IMR-90 (cell line): ENCODE measurements around the gene TMPRSS9. TPM values are rescaled to one million over a fixed set of nuclear protein-coding genes. Genes with fewer than 3 reads are reported as not detected.

ENCODE experiments used
- ATAC-seq: fragments of 200-7000 bp; cut with Tn5 transposase; 2 replicates; pipeline ENCODE4 v1.9.1; 2020; ENCODE audit warnings: low read depth, mild to moderate bottlenecking, moderate library complexity
- BruUV-seq: library from RNA; stranded (reverse); fragments of 400-500 nt; replicated peaks from 2 replicates; lab custom pipeline; 2021; lab: Mats Ljungman, UMichigan
- CTCF ChIA-PET: fragments of 300-600 bp; formaldehyde crosslinking; extraction: SDS; loops from one replicate; lab custom pipeline; 2021; ENCODE audit warnings: antibody characterized with exemption; lab: Yijun Ruan, JAX
- POLR2A ChIA-PET: fragments of 300-600 bp; sonication (Branson Sonifier 250); formaldehyde crosslinking; loops from one replicate; lab custom pipeline; 2022; ENCODE audit warnings: antibody characterized with exemption; ENCODE audit not compliant: unreplicated experiment; lab: Charles Lee
- DNase-seq: peaks from one replicate; pipeline ENCODE4 v3.0.0; 2013
- H2AFZ ChIP-seq: replicated peaks from 2 replicates; pipeline ENCODE3; 2013; ENCODE audit warnings: low read length, mild to moderate bottlenecking; ENCODE audit not compliant: poor library complexity
- H2AK5ac ChIP-seq: 2 replicates; pipeline ENCODE4 v1.6.1; 2013; ENCODE audit warnings: low read depth, low read length, inconsistent platforms
- H2AK9ac ChIP-seq: replicated peaks from 2 replicates; pipeline ENCODE3; 2013; ENCODE audit warnings: mild to moderate bottlenecking, low read depth, low read length, moderate library complexity; ENCODE audit not compliant: poor library complexity
- H2BK120ac ChIP-seq: 2 replicates; pipeline ENCODE4 v1.6.1; 2013; ENCODE audit warnings: low read depth, low read length, inconsistent platforms
- H2BK15ac ChIP-seq: 3 replicates; pipeline ENCODE4 v1.6.1; 2013; ENCODE audit warnings: low read depth, low read length, inconsistent platforms
- H2BK20ac ChIP-seq: 2 replicates; pipeline ENCODE4 v1.6.1; 2013; ENCODE audit warnings: low read depth, mild to moderate bottlenecking, inconsistent platforms, low read length, moderate library complexity
- H2BK5ac ChIP-seq: 2 replicates; pipeline ENCODE4 v1.6.1; 2013; ENCODE audit warnings: mild to moderate bottlenecking, low read depth, low read length, inconsistent platforms; ENCODE audit not compliant: poor library complexity, severe bottlenecking
- H3K14ac ChIP-seq: replicated peaks from 2 replicates; pipeline ENCODE4 v1.6.1; 2013; ENCODE audit warnings: low read depth, low read length, inconsistent platforms
- H3K18ac ChIP-seq: 2 replicates; pipeline ENCODE4 v1.6.1; 2013; ENCODE audit warnings: low read depth, low read length, control low read depth
- H3K23ac ChIP-seq: 2 replicates; pipeline ENCODE4 v1.6.1; 2013; ENCODE audit warnings: low read depth, low read length, inconsistent platforms
- H3K27ac ChIP-seq: 2 replicates; pipeline ENCODE4 v1.5.1; 2013; ENCODE audit warnings: mild to moderate bottlenecking, control low read depth, low read length; ENCODE audit not compliant: insufficient read depth
- H3K27me3 ChIP-seq: 2 replicates; pipeline ENCODE4 v1.6.1; 2013; ENCODE audit warnings: low read length; ENCODE audit not compliant: control insufficient read depth, insufficient read depth
- H3K36me3 ChIP-seq: 2 replicates; pipeline ENCODE4 v1.6.1; 2013; ENCODE audit warnings: low read length, mixed read lengths; ENCODE audit not compliant: control insufficient read depth, insufficient read depth
- H3K4ac ChIP-seq: 2 replicates; pipeline ENCODE4 v1.6.1; 2013; ENCODE audit warnings: low read depth, low read length, inconsistent platforms
- H3K4me1 ChIP-seq: 2 replicates; pipeline ENCODE4 v1.6.1; 2013; ENCODE audit warnings: low read length, mixed read lengths; ENCODE audit not compliant: control insufficient read depth, insufficient read depth
- H3K4me2 ChIP-seq: 2 replicates; pipeline ENCODE4 v1.6.1; 2013; ENCODE audit warnings: low read depth, mild to moderate bottlenecking, control low read depth, low read length, moderate library complexity
- H3K4me3 ChIP-seq: 2 replicates; pipeline ENCODE4 v1.5.1; 2013; ENCODE audit warnings: low read depth, mild to moderate bottlenecking, control low read depth, low read length, moderate library complexity; ENCODE audit not compliant: insufficient read depth
- H3K56ac ChIP-seq: 2 replicates; pipeline ENCODE4 v1.6.1; 2013; ENCODE audit warnings: low read length, inconsistent platforms; ENCODE audit not compliant: insufficient read depth; ENCODE audit errors: extremely low read depth
- H3K79me1 ChIP-seq, 2 experiments: 2 replicates each; pipeline ENCODE4 v1.6.1; 2013; ENCODE audit warnings: low read length in 2 of 2, inconsistent platforms in 1 of 2, low read depth in 1 of 2
- H3K9ac ChIP-seq: 2 replicates; pipeline ENCODE4 v1.6.1; 2013; ENCODE audit warnings: low read depth, low read length, control low read depth
- H3K9me1 ChIP-seq: 2 replicates; pipeline ENCODE4 v1.6.1; 2013; ENCODE audit warnings: low read length, inconsistent platforms; ENCODE audit not compliant: insufficient read depth
- H3K9me3 ChIP-seq: 2 replicates; pipeline ENCODE4 v1.6.1; 2013; ENCODE audit warnings: low read length; ENCODE audit not compliant: control insufficient read depth, insufficient read depth
- H4K20me1 ChIP-seq: 2 replicates; pipeline ENCODE4 v1.6.1; 2013; ENCODE audit warnings: low read length, inconsistent platforms; ENCODE audit not compliant: insufficient read depth
- H4K5ac ChIP-seq: 2 replicates; pipeline ENCODE4 v1.6.1; 2013; ENCODE audit warnings: mild to moderate bottlenecking, low read depth, low read length, control low read depth
- H4K8ac ChIP-seq, 2 experiments: 2 replicates each; pipeline ENCODE4 v1.6.1; 2013; ENCODE audit warnings: low read depth in 2 of 2, low read length in 2 of 2, control low read depth in 1 of 2, inconsistent platforms in 1 of 2
- H4K91ac ChIP-seq: 2 replicates; pipeline ENCODE4 v1.6.1; 2013; ENCODE audit warnings: low read depth, low read length, inconsistent platforms; ENCODE audit not compliant: insufficient read depth
- CEBPB ChIP-seq: IDR thresholded peaks from 2 replicates; pipeline ENCODE4 v1.6.1; 2012; ENCODE audit warnings: low read depth, low read length, improper control_type of control experiment
- CHD1 ChIP-seq: IDR thresholded peaks from 2 replicates; pipeline ENCODE4 v1.6.1; 2012; ENCODE audit warnings: low read depth, low read length, improper control_type of control experiment
- NFE2L2 ChIP-seq: fragments of 150-350 bp; IDR thresholded peaks from 2 replicates; pipeline ENCODE4 v1.6.1; 2016; ENCODE audit warnings: low read depth, mild to moderate bottlenecking, low read length
- RAD21 ChIP-seq: IDR thresholded peaks from 2 replicates; pipeline ENCODE4 v1.6.1; 2012; ENCODE audit warnings: low read length, improper control_type of control experiment
- RFX5 ChIP-seq: IDR thresholded peaks from 2 replicates; pipeline ENCODE4 v1.8.0; 2012; ENCODE audit warnings: low read depth, mild to moderate bottlenecking, low read length, moderate library complexity
- WGBS, 2 experiments: methylation state at CpG; one replicate each; pipeline versions ENCODE4 v1.1.5 to v1.1.7; 2013; ENCODE audit warnings: missing lambda C conversion rate in 2 of 2; ENCODE audit not compliant: insufficient read length in 1 of 2; ENCODE audit errors: extremely low coverage in 2 of 2; 5-methylcytosine and 5-hydroxymethylcytosine counted together
- dilution Hi-C: fragments of 300-500 bp; cut with HindIII; formaldehyde crosslinking; loops from one replicate; pipeline ENCODE4 v1.14.3; 2018; ENCODE audit warnings: low sequenced_read_pairs; ENCODE audit not compliant: unreplicated experiment
- in situ Hi-C: fragments of 300-500 bp; cut with MboI; formaldehyde crosslinking; loops from 3 replicates; pipeline ENCODE4 v1.14.3; 2019; ENCODE audit warnings: low sequenced_read_pairs, inconsistent platforms, mixed read lengths
- intact Hi-C: fragments of 100-400 bp; cut with micrococcal nuclease; formaldehyde crosslinking; loops from 2 replicates; pipeline ENCODE4 v1.10.0; 2022
- polyA plus RNA-seq, 3 experiments: library from polyadenylated mRNA; depleted of rRNA; stranded (reverse); fragments of >200 nt; gene quantifications; 2 replicates each; pipeline ENCODE4 v1.2.3, GENCODE V29; 2012; ENCODE audit warnings: low replicate concordance in 1 of 3
- total RNA-seq: library from RNA; depleted of rRNA; stranded (reverse); fragments of >200 nt; gene quantifications from 2 replicates; pipeline ENCODE4 v1.2.3, GENCODE V29; 2012

The TMPRSS9 gene
- total and polyA plus RNA-seq, 2 of the 4 experiments (the other 2 are of a cell fraction) = not detected

GRCh38 chr19:2420490-2420889 lies 60.4 kb downstream of the TMPRSS9 start:
- no TSS peak for BruUV-seq
- in situ Hi-C loops (no loop called here), dilution Hi-C loops (no loop called here), intact Hi-C loops (no loop called here)
- H3K9me1 ChIP-seq = no peaks in the 10 kb centered on the region
- H2BK20ac ChIP-seq = no peak overlapping the region
- H3K14ac ChIP-seq = no peak overlapping the region
- peaks cover 12% of the 10 kb centered on the region; the same call in 1 of the 2 replicates for H3K36me3 ChIP-seq
- no peak overlapping the region for H4K8ac ChIP-seq
- no peak overlapping the region for H2AK9ac ChIP-seq
- no peak overlapping the region for H3K4me3 ChIP-seq
- H3K4me1 ChIP-seq = peaks cover 1% of the 10 kb centered on the region; the same call in 1 of the 2 replicates
- no peak overlapping the region for H3K4ac ChIP-seq
- no peak overlapping the region for H4K91ac ChIP-seq
- H3K79me1 ChIP-seq = peaks cover 11 to 47% of the 10 kb centered on the region in 2 experiments
- no CpG with 5 or more reads among the region's 2 CpGs for WGBS, 2 experiments
- no peaks in the 10 kb centered on the region for H3K27me3 ChIP-seq
- no peak overlapping the region for H3K18ac ChIP-seq
- H3K9ac ChIP-seq = no peak overlapping the region
- no peak overlapping the region for H3K4me2 ChIP-seq
- no peak overlapping the region for H3K56ac ChIP-seq
- H2BK5ac ChIP-seq = no peak overlapping the region
- H3K27ac ChIP-seq = no peak overlapping the region
- ATAC-seq (no peak), DNase-seq (no peak)
- peaks cover 10% of the 10 kb centered on the region for H4K20me1 ChIP-seq
- no peaks in the 10 kb centered on the region for H3K9me3 ChIP-seq
- no peak overlapping the region for H2BK15ac ChIP-seq
- no peak for TF ChIP-seq CHD1
- TF ChIP-seq RFX5 = no peak
- TF ChIP-seq NFE2L2 = no peak
- TF ChIP-seq CEBPB = no peak
- TF ChIP-seq RAD21 = no peak
- H2BK120ac ChIP-seq = no peak overlapping the region
- ChIA-PET CTCF (no interaction called here), POLR2A (no interaction called here)
- H2AFZ ChIP-seq = no peak overlapping the region
- no peak overlapping the region for H2AK5ac ChIP-seq
- no peak overlapping the region for H4K5ac ChIP-seq
- no peak overlapping the region for H3K23ac ChIP-seq
